ENCODE data around the gene C1orf210. TPM values are rescaled to one million over a fixed set of nuclear protein-coding genes. Genes with fewer than 3 reads are reported as not detected.
A peak's percentile ranks its signal among the peaks of the same experiment; 100 is the strongest.

The C1orf210 gene
- total RNA-seq, 1 donor from 2014 or later: 2.2 TPM

GRCh38 chr1:43255438-43256210, 29.8 kb downstream of the C1orf210 start:
- no peaks in the 10 kb centered on the region for H3K4me1 ChIP-seq
- no peaks in the 10 kb centered on the region for H3K36me3 ChIP-seq
- peak in 1 of 2 donors; percentile 40 for DNase-seq (ENCODE audit: extremely low spot score in 2 of 2)
- H3K27ac ChIP-seq: no peak overlapping the region
- intact Hi-C loops (cut with DNase I): no loop called here
- H3K4me3 ChIP-seq: no peak overlapping the region
- TF ChIP-seq POLR2AphosphoS5 (IDR thresholded peaks at IDR 0.05; ENCODE audit: insufficient read depth in 1 of 2, low read depth in 1 of 2) (no peak), POLR2A (IDR thresholded peaks at IDR 0.05) (no peak), CTCF (IDR thresholded peaks at IDR 0.05) (no peak)
- H3K27me3 ChIP-seq: no peaks in the 10 kb centered on the region
- H3K9me3 ChIP-seq: no peaks in the 10 kb centered on the region

- Histone ChIP-seq H3K4me1 (no peaks in the 10 kb centered on the region), H3K27me3 (no peaks in the 10 kb centered on the region), H3K36me3 (no peaks in the 10 kb centered on the region), H3K4me3 (no peak overlapping the region), H3K9me3 (no peaks in the 10 kb centered on the region), H3K27ac (no peak overlapping the region)
- DNase-seq (ENCODE audit: extremely low spot score in 2 of 2): peak in 1 of 2 donors; percentile 62
- intact Hi-C loops (cut with DNase I): no loop called here
- TF ChIP-seq POLR2AphosphoS5 (IDR thresholded peaks at IDR 0.05; ENCODE audit: insufficient read depth in 1 of 2, low read depth in 1 of 2): no peak
- no peak for TF ChIP-seq CTCF (IDR thresholded peaks at IDR 0.05)
- no peak for TF ChIP-seq POLR2A (IDR thresholded peaks at IDR 0.05)
Measured at GRCh38 chr1:43253876-43254275, 31.5 kb downstream of the C1orf210 start.

GRCh38 chr1:43253173-43253572, 32.2 kb downstream of the C1orf210 start:
- TF ChIP-seq POLR2AphosphoS5 (IDR thresholded peaks at IDR 0.05; ENCODE audit: insufficient read depth in 1 of 2, low read depth in 1 of 2) (no peak), POLR2A (IDR thresholded peaks at IDR 0.05) (no peak), CTCF (IDR thresholded peaks at IDR 0.05) (no peak)
- Histone ChIP-seq H3K9me3 (no peaks in the 10 kb centered on the region), H3K4me3 (no peak overlapping the region)

GRCh38 chr1:43252225-43252624, 33.2 kb downstream of the C1orf210 start:
- H3K27ac ChIP-seq: no peak overlapping the region
- DNase-seq (ENCODE audit: extremely low spot score in 2 of 2): no peak
- H3K36me3 ChIP-seq: no peaks in the 10 kb centered on the region
- H3K4me3 ChIP-seq: no peak overlapping the region
- intact Hi-C loops (cut with DNase I): no loop called here
- H3K4me1 ChIP-seq: no peaks in the 10 kb centered on the region
- no peaks in the 10 kb centered on the region for H3K9me3 ChIP-seq
- no peaks in the 10 kb centered on the region for H3K27me3 ChIP-seq
- TF ChIP-seq POLR2AphosphoS5 (IDR thresholded peaks at IDR 0.05; ENCODE audit: insufficient read depth in 1 of 2, low read depth in 1 of 2): no peak

More at GRCh38 chr1:43253173-43253572, 32.2 kb downstream of the C1orf210 start:
- Histone ChIP-seq H3K4me1 (no peaks in the 10 kb centered on the region), H3K27ac (no peak overlapping the region), H3K36me3 (no peaks in the 10 kb centered on the region), H3K27me3 (no peaks in the 10 kb centered on the region)
- intact Hi-C loops (cut with DNase I): no loop called here
- peak in 1 of 2 donors; percentile 64 for DNase-seq (ENCODE audit: extremely low spot score in 2 of 2)

DNA sequence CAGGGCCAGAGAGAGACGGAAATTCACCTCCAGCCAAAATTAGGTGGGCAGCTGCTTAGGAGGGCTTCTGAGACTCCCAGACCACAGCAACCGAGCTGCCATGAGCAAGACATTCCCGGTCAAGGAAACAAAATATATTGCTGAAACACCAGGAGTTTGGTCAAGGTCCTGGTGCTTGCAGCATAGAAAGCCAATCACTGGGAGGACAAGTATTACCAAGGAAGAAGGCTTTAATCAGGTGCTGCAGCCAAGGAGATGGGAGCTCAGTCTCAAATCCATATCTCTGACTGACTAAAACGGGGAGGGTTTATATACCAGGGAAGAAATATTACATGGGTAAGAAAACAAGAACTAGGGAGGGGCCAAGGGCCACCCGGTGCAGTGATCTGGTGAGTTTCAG, 34.4 kb downstream of the C1orf210 start:
- no peaks in the 10 kb centered on the region for H3K4me1 ChIP-seq
- DNase-seq (ENCODE audit: extremely low spot score in 2 of 2): peak in 1 of 2 donors; percentile 64
- no peaks in the 10 kb centered on the region for H3K36me3 ChIP-seq
- no peak overlapping the region for H3K4me3 ChIP-seq
- H3K27ac ChIP-seq: no peak overlapping the region
- intact Hi-C loops (cut with DNase I): no loop called here
- H3K9me3 ChIP-seq: no peaks in the 10 kb centered on the region
- TF ChIP-seq POLR2A (IDR thresholded peaks at IDR 0.05) (no peak), CTCF (IDR thresholded peaks at IDR 0.05) (no peak), POLR2AphosphoS5 (IDR thresholded peaks at IDR 0.05; ENCODE audit: insufficient read depth in 1 of 2, low read depth in 1 of 2) (no peak)
- no peaks in the 10 kb centered on the region for H3K27me3 ChIP-seq
